A549 (cell line): Measurements from ENCODE around the gene TPD52L1.

Source experiments
- CEBPB ChIP-seq, 2 experiments: fragments of >200 bp in 1 of 2; sonication (Bioruptor Twin) in 1 of 2; formaldehyde crosslinking in 1 of 2; IDR thresholded peaks; 2 replicates each; pipeline ENCODE4 v1.6.1; 2012 to 2016
- CTCF ChIP-seq: fragments of >200 bp; sonication (Bioruptor Twin); formaldehyde crosslinking; IDR thresholded peaks from 3 replicates; pipeline ENCODE4 v1.5.1; 2016
- EP300 ChIP-seq, 2 experiments: fragments of >200 bp; sonication (Bioruptor Twin); formaldehyde crosslinking; IDR thresholded peaks; 2 replicates in 1 of 2; 3 replicates in 1 of 2; pipeline ENCODE4 v1.6.1; 2016 to 2017
- JUNB ChIP-seq: fragments of >200 bp; sonication (Bioruptor Twin); formaldehyde crosslinking; IDR thresholded peaks from 2 replicates; pipeline ENCODE4 v1.6.1; 2016
- MAFK ChIP-seq: fragments of 450-650 bp; IDR thresholded peaks from 2 replicates; pipeline ENCODE4 v1.6.1; 2014; ENCODE audit not compliant: partially characterized antibody
- MYC ChIP-seq: IDR thresholded peaks from 2 replicates; pipeline ENCODE4 v1.6.1; 2012; ENCODE audit warnings: mild to moderate bottlenecking, inconsistent platforms, low read length, improper control_type of control experiment, borderline replicate concordance
- NPAS2 ChIP-seq: fragments of 250-450 bp; sonication (Bioruptor Pico); IDR thresholded peaks from 2 replicates; pipeline ENCODE4 v1.8.0; 2022; ENCODE audit warnings: mild to moderate bottlenecking, moderate library complexity, borderline replicate concordance
- POLR2A ChIP-seq: IDR thresholded peaks from 2 replicates; pipeline ENCODE4 v1.6.1; 2012; ENCODE audit warnings: mild to moderate bottlenecking, low read length
- SREBF2 ChIP-seq: fragments of 450-650 bp; IDR thresholded peaks from 2 replicates; pipeline ENCODE4 v1.6.1; 2014; ENCODE audit warnings: mild to moderate bottlenecking, moderate library complexity
- TP53 ChIP-seq: fragments of 250-450 bp; sonication (Bioruptor Pico); IDR thresholded peaks from 2 replicates; pipeline ENCODE4 v1.5.0; 2021; ENCODE audit warnings: mild to moderate bottlenecking, moderate library complexity
- ZFP36 ChIP-seq: fragments of 450-650 bp; IDR thresholded peaks from 2 replicates; pipeline ENCODE4 v1.6.1; 2014; ENCODE audit warnings: borderline replicate concordance; ENCODE audit not compliant: partially characterized antibody

GRCh38 chr6:125117818-125118217 is 35.8 kb upstream of the TPD52L1 start:
- TF ChIP-seq MYC (no peak), POLR2A (no peak), CTCF (no peak), JUNB (no peak), MAFK (no peak), NPAS2 (CRISPR knock-in tag) (no peak), EP300 (IDR thresholded peaks at IDR 0.05) (no peak), CEBPB (IDR thresholded peaks at IDR 0.05) (no peak), TP53 (no peak), ZFP36 (no peak), SREBF2 (no peak)
